ENCODE results near the gene PEX14. TPM values are rescaled to one million over a fixed set of nuclear protein-coding genes. Genes with fewer than 3 reads are reported as not detected.

PEX14 gene
- total and polyA plus RNA-seq, 11 donors = 14.9 to 28.7 (median 20.4) TPM

- Histone ChIP-seq H3K36me3 (no peaks in the 10 kb centered on the region), H3K9me3 (no peaks in the 10 kb centered on the region), H3K4me1 (peaks cover 0 to 13% (median 6%) of the 10 kb centered on the region in 12 donors), H3K4me3 (no peak overlapping the region), H3K27me3 (no peaks in the 10 kb centered on the region), H3K27ac (peak overlapping the region in 1 of 12 donors; percentile 50)
- intact Hi-C loops (cut with DNase I) = no loop called here
- no peak for DNase-seq
- WGBS, 4 donors = 64 to 75% (median 65%) methylated on average over 20 of the region's 20 CpGs
- peak; percentile 53 to 83 (median 76) for ATAC-seq
- no peak for TF ChIP-seq CTCF (IDR thresholded peaks at IDR 0.05)
- TF ChIP-seq POLR2A (IDR thresholded peaks at IDR 0.05) = no peak
Measured at GRCh38 chr1:10555635-10556429, 81.1 kb downstream of the PEX14 start.

GRCh38 chr1:10556430-10557005, 81.8 kb downstream of the PEX14 start:
- no peaks in the 10 kb centered on the region for H3K36me3 ChIP-seq
- ATAC-seq (peak; percentile 39 to 82 (median 68)), DNase-seq (peak in 1 of 5 donors; percentile 39)
- peaks cover 0 to 13% (median 6%) of the 10 kb centered on the region in 12 donors for H3K4me1 ChIP-seq
- no peak overlapping the region for H3K4me3 ChIP-seq
- 60 to 68% (median 65%) methylated on average over 9 of the region's 9 CpGs for WGBS, 4 donors
- no peak for TF ChIP-seq POLR2A (IDR thresholded peaks at IDR 0.05)
- TF ChIP-seq CTCF (IDR thresholded peaks at IDR 0.05) = no peak
- H3K27ac ChIP-seq = peak overlapping the region in 1 of 12 donors; percentile 50
- no peaks in the 10 kb centered on the region for H3K27me3 ChIP-seq
- H3K9me3 ChIP-seq = no peaks in the 10 kb centered on the region
- intact Hi-C loops (cut with DNase I) = no loop called here

GRCh38 chr1:10557714-10558113, 83.0 kb downstream of the PEX14 start:
- WGBS, 4 donors = 87 to 92% (median 90%) methylated on average over 3 of the region's 3 CpGs
- H3K36me3 ChIP-seq = no peaks in the 10 kb centered on the region
- TF ChIP-seq CTCF (IDR thresholded peaks at IDR 0.05) (no peak), POLR2A (IDR thresholded peaks at IDR 0.05) (no peak)
- no peak overlapping the region for H3K4me3 ChIP-seq
- H3K27ac ChIP-seq = no peak overlapping the region
- peaks cover 0 to 13% (median 6%) of the 10 kb centered on the region in 12 donors for H3K4me1 ChIP-seq
- DNase-seq (no peak), ATAC-seq (no peak)
- no peaks in the 10 kb centered on the region for H3K9me3 ChIP-seq
- intact Hi-C loops (cut with DNase I) = no loop called here
- H3K27me3 ChIP-seq = no peaks in the 10 kb centered on the region

- no peak for ATAC-seq
- TF ChIP-seq CTCF (IDR thresholded peaks at IDR 0.05) = no peak
- no peak for TF ChIP-seq POLR2A (IDR thresholded peaks at IDR 0.05)
- DNase-seq = no peak
- Histone ChIP-seq H3K27ac (no peak overlapping the region), H3K4me1 (peaks cover 0 to 13% (median 6%) of the 10 kb centered on the region in 12 donors), H3K4me3 (no peak overlapping the region), H3K27me3 (no peaks in the 10 kb centered on the region), H3K36me3 (no peaks in the 10 kb centered on the region), H3K9me3 (peaks cover 0 to 12% (median 3%) of the 10 kb centered on the region in 12 donors)
- WGBS, 4 donors = 90 to 94% (median 92%) methylated on average over 8 of the region's 8 CpGs
- intact Hi-C loops (cut with DNase I) = no loop called here
Measured at GRCh38 chr1:10559386-10559785, 84.6 kb downstream of the PEX14 start.

Data from heart left ventricle (tissue), 16 donors.